HTR-8/SVneo (cell line): ENCODE results near the gene GGA1.
"Not testable (repeated sequence)": the region's sequence is repeated elsewhere in the genome, so short reads cannot be mapped to it uniquely, and the experiment has no call there.

Experiments used
- DNase-seq: peaks from one replicate; pipeline ENCODE4 v3.0.0; 2011; ENCODE audit warnings: low spot score, mixed read lengths; ENCODE audit not compliant: insufficient read length
- FAIRE-seq: peaks from 2 replicates; lab custom pipeline; 2011; peaks lifted over from hg19 to GRCh38; lab: Jason Lieb, UNC

GGA1 gene

DNA sequence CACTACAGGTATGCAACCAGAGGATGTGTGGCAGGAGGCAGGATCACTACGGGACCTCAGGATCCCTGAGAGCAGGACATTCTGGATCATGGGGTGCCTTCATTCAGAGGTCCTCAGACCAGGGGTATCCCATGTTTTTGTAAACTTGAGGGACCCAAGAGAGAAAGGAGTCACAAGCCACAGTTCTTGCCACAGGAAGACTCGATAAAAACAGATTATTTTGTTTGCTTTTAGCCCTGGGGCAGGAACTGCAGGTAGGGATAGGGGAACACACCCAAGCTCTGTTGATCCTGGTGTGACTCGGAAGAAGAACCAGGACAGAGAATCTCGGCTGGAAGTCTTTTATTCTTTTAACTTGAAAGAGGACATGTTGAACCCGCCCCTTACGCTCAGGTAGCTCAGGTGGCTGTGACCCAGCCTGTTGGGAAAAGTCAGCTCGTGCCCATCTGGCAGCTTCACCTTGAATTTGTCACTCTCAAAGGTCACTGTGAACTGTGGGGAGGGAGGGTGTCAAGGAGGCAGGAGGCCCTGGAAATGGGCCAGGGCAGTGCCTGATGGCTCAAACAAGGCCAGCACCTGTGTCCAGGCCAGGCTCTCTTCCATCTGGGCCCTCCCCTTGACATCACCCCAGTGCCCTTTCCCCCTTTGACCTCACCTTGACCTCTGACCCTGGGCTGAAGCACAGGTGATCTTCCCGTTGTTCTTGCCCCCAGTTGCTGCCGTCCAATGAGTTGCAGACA is 38.5 kb upstream of the GGA1 start:
- FAIRE-seq, result no peak
- DNase-seq, result no peak

DNA sequence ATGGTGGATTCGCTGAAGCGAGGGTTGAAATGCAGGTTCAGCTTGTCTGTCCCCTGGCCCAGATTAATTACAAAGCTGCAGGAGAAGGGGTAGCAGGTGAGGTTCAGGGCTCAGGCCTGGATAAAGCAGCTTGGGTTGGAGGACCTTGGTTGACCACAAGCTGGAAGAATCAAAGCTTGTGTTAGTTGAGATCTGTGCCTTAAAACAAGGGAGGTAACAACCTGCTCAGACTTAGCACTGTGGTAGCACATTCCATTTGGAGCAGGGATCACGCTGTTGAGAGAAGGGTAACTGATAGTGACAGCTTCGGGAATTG is 38.0 kb upstream of the GGA1 start:
- DNase-seq (no peak), FAIRE-seq (no peak)

DNA sequence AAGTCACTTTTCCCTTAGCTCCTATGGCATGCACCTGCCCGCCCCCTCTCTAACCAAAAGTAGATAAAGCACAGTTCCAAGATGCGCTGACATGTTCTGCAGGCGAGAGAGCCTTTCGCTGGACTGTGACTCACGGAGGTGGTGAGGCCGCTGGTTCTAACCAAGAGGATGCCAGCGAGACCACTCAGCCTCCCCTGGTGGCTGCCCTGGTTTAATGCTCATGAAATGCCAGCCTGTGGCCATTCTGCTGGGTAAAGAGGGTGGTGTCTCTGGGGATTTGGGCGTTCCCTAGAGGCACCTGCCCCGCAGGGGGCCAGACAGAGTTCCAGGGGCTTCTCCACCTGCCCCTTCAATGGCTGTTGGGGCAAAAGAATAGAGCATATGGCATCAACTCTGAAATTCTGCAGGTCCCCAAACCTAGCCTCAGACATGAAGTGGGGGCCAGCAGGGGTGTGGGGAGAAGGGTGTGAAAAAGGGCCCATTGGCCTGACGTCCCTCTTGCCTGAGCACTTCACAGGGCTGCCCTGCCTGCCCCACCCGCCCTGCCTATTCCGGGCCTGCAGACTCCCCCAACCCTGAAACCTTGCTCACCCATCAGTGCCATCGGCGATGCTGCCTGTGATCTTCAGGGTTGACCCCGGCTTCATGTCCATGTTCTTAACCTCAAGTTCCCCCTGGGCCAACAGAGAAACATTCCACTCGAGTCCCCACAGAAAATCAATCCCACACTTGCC is 37.2 kb upstream of the GGA1 start:
- DNase-seq, result peak; percentile 45
- no peak for FAIRE-seq

DNA sequence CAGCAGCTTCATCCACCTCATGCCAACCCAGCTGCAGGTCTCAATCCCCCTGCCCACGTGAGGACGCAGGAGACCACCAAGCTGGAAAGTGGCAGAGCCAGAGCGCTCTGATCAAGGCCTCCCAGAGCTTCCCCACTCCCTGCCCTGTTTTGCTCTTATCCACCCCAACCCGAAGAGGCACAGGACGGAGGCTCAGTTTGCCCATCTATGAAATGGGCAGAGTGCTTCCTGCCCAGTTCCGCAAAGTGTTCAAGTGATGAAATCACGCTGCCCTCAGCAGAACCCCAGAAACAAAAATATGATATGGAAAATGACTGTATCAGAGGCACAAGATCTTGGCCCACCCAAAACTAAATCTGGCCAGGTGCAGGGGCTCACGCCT is 36.7 kb upstream of the GGA1 start:
- DNase-seq (no peak), FAIRE-seq (no peak)

DNA sequence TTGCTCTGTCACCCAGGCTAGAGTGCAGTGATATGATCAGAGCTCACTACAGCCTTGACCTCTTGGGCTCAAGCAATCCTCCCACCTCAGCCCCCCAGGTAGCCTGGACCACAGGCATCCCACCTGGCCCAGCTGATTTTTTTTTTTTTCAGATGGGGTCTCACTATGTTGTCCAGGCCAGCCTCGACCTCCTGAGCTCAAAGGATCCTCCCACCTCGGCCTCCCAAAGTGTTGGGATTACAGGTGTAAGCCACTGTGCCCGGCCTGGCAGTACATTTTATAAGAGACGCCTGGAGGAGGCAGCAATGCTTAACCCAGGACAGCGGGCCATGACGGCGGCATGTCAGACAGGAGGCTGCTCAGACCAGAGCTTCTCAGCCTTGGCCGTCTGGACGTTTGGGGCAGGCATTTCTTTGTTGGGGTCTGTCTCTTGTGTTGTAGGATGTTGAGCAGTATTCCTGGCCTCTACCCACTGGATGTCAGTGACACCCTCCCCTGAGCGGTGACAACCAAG is 33.1 kb upstream of the GGA1 start:
- DNase-seq (no peak), FAIRE-seq (no peak)

DNA sequence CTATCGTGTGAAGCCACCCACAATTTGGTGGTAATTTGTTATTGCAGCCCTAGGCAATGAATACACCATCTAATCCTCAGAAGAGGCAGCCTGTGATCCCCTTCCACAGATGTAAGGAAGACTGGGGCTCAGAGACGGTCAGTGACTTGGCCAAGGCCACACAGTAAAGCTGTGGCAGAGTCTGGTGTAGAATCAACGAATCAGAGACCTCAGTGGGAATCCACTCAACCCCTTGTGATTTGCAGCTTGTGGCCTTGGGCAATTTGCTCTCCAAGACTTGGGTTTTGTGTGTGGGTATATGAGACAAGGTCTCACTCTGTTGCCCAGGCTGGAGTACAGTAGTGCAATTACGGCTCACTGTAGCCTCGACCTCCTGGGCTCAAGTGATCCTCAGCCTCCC is 30.6 kb upstream of the GGA1 start:
- DNase-seq (no peak), FAIRE-seq (no peak)

DNA sequence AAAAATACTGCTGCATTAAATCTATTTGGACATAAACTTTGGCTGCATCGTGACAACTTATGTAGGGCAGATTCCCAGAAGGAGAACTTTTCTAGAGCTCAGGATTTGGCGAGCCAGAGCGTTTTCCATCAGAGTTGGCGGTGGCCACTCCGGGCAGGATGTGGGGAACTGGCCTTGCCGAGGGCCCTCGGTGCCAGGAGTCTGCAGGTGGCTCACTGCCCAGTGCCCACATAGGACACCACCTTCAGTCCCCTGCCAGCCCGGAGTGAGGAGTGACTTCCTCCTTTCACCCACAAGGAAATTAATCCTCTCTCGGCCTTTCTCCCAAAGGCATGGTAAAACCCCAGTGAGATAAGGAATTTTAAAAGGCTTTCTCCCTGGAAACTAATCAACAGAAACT is 27.1 kb upstream of the GGA1 start:
- DNase-seq, result no peak
- FAIRE-seq, result no peak

DNA sequence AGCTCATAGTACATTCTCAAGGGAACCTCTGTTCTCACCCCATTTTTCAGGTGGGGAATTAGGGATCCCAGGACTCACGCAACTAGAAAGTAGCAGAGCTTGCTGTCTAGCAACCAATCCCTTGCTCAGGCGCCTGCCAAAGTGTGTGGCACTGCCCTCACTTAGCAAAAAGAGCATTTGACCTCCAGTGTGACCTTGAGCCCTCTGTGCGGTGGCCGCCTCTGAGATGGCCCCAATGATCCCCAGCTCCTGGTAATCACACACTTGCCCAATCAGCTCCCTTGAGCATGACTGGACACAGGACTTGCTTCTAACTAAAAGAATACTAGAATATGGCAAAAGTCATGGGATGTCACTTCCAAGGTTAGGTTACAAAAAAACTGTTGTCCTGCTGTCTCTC is 26.1 kb upstream of the GGA1 start:
- FAIRE-seq (no peak), DNase-seq (no peak)

DNA sequence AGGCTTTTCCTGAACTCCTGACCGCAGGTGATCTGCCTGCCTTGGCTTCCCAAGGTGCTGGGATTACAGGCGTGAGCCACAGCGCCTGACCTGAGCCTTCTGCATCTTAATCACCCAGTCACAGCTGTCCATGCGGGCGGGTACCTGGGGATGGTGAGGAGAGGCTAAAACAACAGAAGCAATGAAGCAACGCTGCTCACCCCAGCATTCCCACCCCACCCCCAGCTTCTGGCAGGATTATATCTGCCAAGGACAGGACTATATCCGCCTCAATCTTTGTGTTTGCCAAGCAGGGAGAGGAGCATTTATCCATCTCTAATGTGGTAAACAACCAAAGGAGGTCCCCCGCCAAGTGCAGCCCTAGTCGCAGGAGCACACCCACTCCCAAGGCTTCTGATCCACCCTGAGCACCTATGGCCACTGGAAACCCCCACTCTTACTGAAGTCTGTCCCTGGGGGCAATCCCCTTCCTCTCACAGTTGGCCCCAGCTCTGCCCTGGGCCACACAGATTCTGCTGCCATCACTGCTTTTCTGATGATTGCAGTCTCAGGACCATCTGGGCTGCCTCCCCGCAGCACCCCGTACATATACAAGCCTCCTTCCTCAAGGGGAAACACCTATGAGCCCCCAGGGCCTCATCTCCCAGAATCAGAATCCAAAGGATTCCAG is 20.0 kb upstream of the GGA1 start:
- DNase-seq (no peak), FAIRE-seq (no peak)

DNA sequence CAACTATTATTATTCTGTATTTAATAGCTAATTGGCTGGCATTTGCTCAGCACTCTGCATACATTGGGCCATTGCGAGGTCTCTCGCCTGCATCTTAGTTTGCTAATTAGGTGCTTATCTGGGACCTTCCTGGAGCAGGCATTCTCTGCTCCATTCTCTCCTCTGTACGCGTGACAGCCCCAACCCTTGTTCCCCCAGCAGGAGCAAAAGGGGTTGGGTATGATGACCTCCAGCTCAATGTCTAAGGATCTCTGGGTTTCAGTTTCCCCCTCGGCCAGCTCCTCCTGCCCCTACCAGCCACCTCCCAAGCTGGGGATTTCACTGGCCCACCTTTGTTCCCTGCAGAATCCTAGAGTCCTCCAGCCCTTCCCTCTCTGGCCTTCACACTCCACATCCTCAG is 19.0 kb upstream of the GGA1 start:
- no peak for DNase-seq
- FAIRE-seq, result no peak

DNA sequence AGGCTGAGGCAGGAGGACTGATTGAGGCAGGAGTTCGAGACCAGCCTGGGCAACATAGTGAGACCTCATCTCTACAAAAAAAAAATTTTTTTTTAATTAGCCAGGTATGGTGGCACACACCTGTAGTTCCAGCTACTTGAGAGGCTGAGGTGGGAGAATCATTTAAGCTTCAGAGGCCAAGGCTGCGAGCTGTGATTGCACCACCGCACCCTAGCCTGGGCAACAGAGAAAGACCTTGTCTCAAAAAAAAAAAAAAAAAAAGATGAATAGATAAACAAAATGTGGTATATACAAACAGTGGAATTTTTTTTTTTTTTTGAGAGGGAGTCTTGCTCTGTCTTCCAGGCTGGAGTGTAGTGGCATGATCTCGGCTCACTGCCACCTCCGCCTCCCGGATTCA is 17.6 kb upstream of the GGA1 start:
- not testable (repeated sequence) for DNase-seq, FAIRE-seq

DNA sequence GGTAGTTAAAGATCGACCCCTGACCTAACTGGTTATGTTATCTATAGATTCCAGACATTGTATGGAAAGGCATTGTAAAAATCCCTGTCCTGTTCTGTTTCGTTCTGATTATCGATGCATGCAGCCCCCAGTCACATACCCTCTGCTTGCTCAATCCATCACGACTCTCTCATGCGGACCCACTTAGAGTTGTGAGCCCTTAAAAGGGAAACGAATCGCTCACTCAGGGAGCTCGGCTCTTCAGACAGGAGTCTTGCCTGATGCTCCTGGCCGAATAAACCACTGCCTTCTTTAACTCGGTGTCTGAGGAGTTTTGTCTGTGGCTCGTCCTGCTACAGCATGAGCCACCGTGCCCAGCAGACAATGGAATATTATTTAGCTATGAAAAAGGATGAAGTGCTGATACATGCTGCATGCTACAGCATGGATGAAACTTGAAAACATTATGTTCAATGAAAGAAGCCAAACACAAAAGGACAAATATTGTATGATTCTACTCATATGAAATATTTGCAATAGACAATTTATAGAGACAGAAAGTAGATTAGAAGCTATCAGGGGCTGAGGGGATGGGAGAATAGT is 16.7 kb upstream of the GGA1 start:
- FAIRE-seq, result no peak
- no peak for DNase-seq

DNA sequence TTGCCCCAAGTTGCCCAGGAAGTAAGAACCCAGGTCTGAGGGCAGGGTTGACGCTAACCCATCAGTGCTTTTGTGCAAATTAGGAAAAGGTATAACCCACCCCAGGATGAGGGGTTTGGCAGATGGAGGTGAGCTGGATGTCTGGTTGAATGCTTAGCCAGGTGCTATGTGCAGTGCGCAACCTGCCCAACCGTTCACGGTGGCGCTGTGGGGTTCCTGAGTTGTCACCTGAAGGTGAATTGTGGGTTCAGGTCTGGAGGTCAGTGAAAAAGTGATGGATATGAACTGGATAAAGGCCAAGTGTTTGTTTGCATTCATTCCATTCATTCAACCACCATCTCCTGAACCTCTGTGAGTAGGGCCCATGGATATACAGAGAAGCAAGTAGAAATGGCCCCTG is 14.4 kb upstream of the GGA1 start:
- DNase-seq (no peak), FAIRE-seq (no peak)

DNA sequence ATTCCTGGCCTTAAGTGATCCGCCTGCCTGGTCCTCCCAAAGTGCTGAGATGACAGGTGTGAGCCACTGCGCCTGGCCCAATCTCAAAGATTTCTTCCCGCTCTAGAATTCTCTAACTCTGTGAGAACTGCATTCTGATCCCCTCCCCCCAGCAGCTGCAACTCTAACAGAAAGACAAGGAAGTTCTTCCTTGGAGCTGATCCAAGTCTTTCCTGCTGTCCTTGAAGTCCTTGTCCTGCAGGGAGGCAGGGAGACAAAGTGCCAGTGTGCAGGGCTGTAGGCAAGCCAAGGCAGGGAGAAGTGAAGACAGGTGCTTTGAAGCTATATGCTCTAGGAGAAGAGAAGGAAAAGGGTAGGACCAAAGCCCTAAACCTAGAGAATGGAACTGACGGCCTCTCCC is 9.5 kb upstream of the GGA1 start:
- FAIRE-seq, result no peak

DNA sequence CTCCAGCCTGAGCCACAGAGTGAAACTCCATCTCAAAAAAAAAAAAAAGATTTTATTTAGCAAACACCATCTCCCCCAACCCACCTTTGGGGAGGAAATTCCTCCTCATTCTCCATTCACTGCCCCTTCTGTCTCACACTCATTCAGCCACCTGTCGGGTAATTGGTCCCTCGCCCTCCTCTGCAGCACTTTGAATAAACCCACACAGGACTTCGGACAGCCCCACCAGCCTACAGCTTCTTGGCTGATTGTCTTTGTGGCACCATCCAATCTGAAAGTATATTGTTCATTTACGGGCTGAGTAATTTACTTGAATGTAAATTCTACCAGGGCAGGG is 7.5 kb upstream of the GGA1 start:
- FAIRE-seq, result no peak

More for the DNA sequence above, 9.5 kb upstream of the GGA1 start:
- no peak for DNase-seq

DNA sequence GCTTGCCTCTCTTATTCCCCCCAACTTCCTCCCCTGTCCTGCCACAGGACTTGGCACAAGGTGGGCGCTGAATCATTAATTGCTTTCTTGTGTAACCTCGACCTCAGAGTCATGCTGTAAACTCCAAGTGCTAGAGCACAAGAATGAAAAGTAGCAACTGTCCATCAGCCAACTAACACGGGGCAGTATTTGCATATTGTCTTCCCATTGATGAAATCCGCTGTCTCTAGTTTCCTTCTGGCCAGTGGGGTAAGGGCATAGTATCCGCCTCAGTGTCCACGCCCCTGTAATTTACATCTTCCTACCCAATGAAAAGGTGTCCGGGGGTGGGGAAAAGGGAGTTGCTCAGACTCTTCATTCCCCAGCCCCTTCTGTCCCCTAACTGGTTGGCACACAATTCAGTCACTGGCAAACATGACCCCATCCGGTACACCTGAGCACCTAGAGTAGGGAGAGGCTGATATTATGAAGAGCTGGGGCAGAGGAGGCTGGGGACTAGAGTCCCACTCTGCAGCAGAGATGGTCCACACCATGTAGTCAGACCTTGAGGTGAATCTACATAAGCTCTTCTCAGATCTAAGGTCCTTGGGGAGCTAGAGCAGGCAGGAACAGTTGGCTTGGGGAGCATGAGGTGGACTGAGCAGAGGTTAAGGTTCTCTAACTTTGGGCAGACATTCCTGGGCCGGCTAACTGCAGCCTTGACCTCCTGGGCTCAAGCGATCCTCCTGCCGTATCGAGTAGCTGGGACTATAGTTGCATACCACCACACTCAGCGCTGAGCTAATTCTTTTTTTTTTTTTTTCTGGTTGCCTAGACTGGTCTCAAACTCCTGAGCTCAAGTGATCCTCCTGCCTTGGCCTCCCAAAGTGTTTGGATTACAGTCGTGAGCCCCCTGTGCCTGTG is 6.8 kb upstream of the GGA1 start:
- no peak for FAIRE-seq
- DNase-seq, result peak; percentile 24

More for the DNA sequence above, 7.5 kb upstream of the GGA1 start:
- DNase-seq, result no peak

DNA sequence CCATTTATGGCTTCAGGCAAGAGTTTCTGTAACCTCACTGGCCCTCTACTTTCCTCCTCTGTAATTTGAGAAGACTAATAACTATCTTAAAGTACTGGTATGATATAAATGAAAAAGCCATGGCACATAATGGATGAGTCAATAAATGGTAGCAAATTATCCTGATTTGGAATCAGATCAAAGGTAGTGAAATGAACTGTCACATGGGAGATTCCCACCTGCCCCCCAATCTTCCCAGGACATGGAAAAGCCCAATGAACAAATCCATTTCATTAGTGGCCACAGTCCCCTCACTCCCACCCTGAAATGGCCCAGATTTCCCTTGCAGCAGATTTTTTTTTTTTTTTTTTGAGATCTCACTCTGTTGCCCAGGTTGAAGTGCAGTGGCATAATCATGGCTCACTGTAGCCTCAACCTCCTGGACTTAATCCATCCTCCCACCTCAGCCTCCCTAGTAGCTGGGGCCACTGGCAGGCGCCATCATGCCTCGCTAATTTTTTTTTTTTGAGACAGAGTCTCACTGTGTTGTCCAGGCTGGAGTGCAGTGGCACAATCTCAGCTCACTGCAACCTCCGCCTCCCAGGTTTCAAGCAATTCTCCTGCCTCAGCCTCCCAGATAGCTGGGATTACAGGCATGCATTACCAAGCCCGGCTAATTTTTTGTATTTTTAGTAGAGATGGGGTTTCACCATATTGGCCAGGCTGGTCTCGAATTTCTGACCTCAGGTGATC is 5.9 kb upstream of the GGA1 start:
- not testable (repeated sequence) for FAIRE-seq

DNA sequence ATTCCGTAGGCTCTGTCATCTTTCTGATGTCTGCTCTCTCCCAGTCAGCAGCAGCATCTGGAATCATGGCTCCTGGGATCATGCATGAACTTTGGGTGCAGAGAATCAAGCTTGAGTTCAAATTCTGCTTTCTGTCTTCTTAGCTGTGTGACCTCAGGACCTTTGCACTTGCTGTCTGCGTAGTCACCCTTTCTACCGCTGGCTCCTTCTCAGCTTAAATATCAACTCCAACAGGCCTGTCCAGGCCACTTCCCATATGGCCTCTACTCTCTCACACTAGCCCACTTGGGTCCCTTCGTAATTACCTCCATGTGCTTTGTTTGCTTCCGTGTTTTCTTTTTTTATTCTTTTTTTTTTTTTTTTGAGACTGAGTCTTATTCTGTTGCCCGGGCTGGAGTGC is 4.6 kb upstream of the GGA1 start:
- FAIRE-seq, result no peak
- DNase-seq, result no peak

More for the DNA sequence above, 5.9 kb upstream of the GGA1 start:
- DNase-seq, result not testable (repeated sequence)

DNA sequence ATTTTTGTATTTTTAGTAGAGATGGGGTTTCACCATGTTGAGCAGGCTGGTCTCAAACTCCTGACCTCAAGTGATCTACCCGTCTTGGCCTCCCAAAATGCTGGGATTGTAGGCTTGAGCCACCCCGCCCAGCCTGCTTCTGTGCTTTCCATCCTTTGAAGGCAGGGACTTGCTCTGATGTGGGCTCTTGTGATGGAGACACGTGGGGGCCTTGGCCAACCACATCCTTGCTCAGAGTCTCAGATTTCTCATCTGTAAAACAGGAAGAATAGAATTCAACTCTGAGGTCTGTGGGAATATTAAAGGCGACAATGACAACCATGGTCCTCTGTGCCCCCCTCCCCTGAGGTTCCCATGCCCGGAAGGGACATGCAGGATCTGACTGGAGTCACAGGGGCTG is 3.8 kb upstream of the GGA1 start:
- DNase-seq, result no peak
- FAIRE-seq, result no peak
